KOPT-K1 (cell line): Measurements from ENCODE around the gene PRKD1.
"Not testable (repeated sequence)": the region's sequence is repeated elsewhere in the genome, so short reads cannot be mapped to it uniquely, and the experiment has no call there.

ENCODE experiments used
- H3K27ac ChIP-seq: fragments of 200-600 bp; sonication (generic); 2 replicates; pipeline ENCODE4 v1.5.1; 2016; ENCODE audit warnings: antibody characterized with exemption, mild to moderate bottlenecking, low read depth, low read length; ENCODE audit not compliant: poor library complexity, severe bottlenecking
- H3K36me3 ChIP-seq: fragments of 200-600 bp; sonication (generic); 2 replicates; pipeline ENCODE4 v1.5.1; 2017; ENCODE audit warnings: antibody characterized with exemption, mild to moderate bottlenecking, low read length, moderate library complexity; ENCODE audit not compliant: insufficient read depth
- H3K9me3 ChIP-seq: fragments of 200-600 bp; sonication (generic); 2 replicates; pipeline ENCODE4 v1.5.1; 2017; ENCODE audit warnings: antibody characterized with exemption, low read length, mild to moderate bottlenecking; ENCODE audit not compliant: insufficient read depth, poor library complexity, severe bottlenecking

Gene PRKD1

GRCh38 chr14:29865299-29865698 is 62.3 kb downstream of the PRKD1 start:
- no peak overlapping the region for H3K27ac ChIP-seq
- H3K9me3 ChIP-seq: no peaks in the 10 kb centered on the region
- no peaks in the 10 kb centered on the region for H3K36me3 ChIP-seq

GRCh38 chr14:29861996-29862395 is 65.7 kb downstream of the PRKD1 start:
- Histone ChIP-seq H3K36me3 (no peaks in the 10 kb centered on the region), H3K9me3 (no peaks in the 10 kb centered on the region), H3K27ac (no peak overlapping the region)

DNA sequence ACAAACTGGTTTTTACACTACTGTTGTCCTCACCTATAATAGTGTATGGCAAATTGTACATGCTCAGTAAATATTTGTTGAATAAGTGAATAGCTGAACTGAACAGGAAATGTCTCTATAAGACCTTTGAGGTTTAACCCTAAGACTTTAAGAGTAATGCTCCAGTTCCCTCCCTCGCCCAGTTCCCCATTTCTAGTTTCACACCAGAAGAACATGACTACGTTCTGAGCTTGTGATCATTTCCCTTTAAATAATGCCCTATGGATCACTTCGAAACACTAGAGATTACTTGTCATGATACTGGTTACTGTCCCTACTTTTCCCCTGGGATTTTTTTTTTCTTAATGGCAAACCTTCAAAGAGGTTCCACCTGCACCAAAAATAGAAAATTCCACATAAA is 69.3 kb downstream of the PRKD1 start:
- Histone ChIP-seq H3K27ac (no peak overlapping the region), H3K9me3 (no peaks in the 10 kb centered on the region), H3K36me3 (no peaks in the 10 kb centered on the region)

GRCh38 chr14:29857551-29857950 is 70.1 kb downstream of the PRKD1 start:
- H3K9me3 ChIP-seq: no peaks in the 10 kb centered on the region
- H3K36me3 ChIP-seq: no peaks in the 10 kb centered on the region
- no peak overlapping the region for H3K27ac ChIP-seq

GRCh38 chr14:29856516-29856915 is 71.1 kb downstream of the PRKD1 start:
- no peaks in the 10 kb centered on the region for H3K9me3 ChIP-seq
- no peak overlapping the region for H3K27ac ChIP-seq
- no peaks in the 10 kb centered on the region for H3K36me3 ChIP-seq

DNA sequence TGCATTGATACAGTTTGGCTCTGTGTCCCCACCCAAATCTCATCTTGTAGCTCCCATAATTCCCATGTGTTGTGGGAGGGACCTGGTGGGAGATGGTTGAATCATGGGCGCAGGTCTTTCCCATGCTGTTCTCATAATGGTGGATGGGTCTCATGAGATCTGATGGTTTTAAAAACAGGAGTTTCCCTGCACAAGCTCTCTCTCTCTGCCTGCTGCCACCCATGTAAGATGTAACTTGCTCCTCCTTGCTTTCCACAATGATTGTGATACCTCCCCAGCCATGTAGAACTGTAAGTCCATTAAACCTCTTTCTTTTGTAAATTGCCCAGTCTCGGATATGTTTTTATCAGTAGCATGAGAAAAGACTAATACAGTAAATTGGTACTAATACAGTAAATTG is 74.0 kb downstream of the PRKD1 start:
- not testable (repeated sequence) for H3K36me3 ChIP-seq, H3K27ac ChIP-seq, H3K9me3 ChIP-seq

GRCh38 chr14:29853272-29853671 is 74.4 kb downstream of the PRKD1 start:
- no peak overlapping the region for H3K27ac ChIP-seq
- H3K36me3 ChIP-seq: no peaks in the 10 kb centered on the region
- no peaks in the 10 kb centered on the region for H3K9me3 ChIP-seq

GRCh38 chr14:29851397-29851796 is 76.2 kb downstream of the PRKD1 start:
- Histone ChIP-seq H3K27ac (no peak overlapping the region), H3K9me3 (no peaks in the 10 kb centered on the region), H3K36me3 (no peaks in the 10 kb centered on the region)

- H3K36me3 ChIP-seq: no peaks in the 10 kb centered on the region
- H3K27ac ChIP-seq: no peak overlapping the region
- no peaks in the 10 kb centered on the region for H3K9me3 ChIP-seq
Observed at GRCh38 chr14:29847056-29847380, 80.6 kb downstream of the PRKD1 start.

GRCh38 chr14:29846339-29847055 is 81.2 kb downstream of the PRKD1 start:
- Histone ChIP-seq H3K9me3 (peaks cover under 1% of the 10 kb centered on the region), H3K27ac (no peak overlapping the region), H3K36me3 (no peaks in the 10 kb centered on the region)

DNA sequence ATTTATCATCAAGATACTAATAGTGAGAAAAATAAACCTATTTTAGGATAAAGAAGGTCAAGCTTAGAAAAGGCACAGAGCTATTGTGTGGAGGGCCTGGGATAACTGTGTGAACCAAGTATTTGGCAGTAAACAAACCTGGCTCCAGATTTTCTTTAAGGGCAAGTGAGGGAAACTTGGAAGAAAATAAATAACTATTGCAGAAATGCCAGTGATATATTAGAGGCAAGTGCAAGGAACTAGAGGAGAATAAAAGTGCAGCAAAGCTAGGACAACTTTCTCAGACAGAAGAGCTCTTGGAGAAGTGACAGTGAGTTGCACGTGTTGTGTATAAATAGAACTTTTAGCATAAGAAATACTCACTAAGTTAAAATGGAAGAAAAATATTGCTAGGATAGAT is 83.7 kb downstream of the PRKD1 start:
- Histone ChIP-seq H3K9me3 (peaks cover 25% of the 10 kb centered on the region), H3K27ac (no peak overlapping the region), H3K36me3 (no peaks in the 10 kb centered on the region)

DNA sequence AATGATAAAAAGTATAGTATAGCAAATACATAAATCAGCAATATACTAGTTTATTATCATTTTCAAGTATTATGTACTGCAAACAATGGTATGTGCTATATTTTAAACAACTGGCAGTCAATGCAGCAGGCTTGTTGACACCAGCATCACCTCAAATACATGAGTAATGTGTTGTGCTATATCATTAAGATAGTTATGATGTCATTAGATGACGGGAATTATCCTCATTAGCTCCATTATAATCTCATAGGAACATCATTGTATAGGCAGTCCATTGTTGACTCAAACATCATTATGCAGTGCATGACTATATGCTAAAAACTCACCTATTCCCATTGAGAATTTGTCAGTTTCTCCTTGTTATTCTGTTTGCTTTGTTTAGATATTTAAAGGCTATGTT is 85.4 kb downstream of the PRKD1 start:
- Histone ChIP-seq H3K36me3 (no peaks in the 10 kb centered on the region), H3K27ac (no peak overlapping the region), H3K9me3 (peaks cover 32% of the 10 kb centered on the region)

- H3K27ac ChIP-seq, H3K36me3 ChIP-seq: not testable (repeated sequence)
- H3K9me3 ChIP-seq: peaks cover 32% of the 10 kb centered on the region
Observed at GRCh38 chr14:29840369-29840892, 87.2 kb downstream of the PRKD1 start.

DNA sequence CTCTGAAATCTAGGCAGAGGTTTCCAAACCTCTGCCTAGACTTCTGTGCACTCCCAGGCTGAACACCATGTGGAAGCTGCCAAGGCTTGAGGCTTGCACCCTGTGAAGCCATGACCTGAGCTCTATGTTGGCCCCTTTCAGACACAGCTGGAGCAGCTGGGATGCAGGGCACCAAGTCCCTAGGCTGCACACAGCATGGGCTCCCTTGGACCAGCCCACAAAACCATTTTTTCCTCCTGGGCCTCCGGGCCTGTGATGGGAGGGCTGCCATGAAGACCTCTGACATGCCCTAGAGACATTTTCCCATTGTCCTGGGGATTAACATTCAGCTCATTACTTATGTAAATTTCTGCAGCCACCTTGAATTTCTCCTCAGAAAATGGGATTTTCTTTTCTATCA is 88.0 kb downstream of the PRKD1 start:
- H3K9me3 ChIP-seq: peaks cover 32% of the 10 kb centered on the region
- H3K27ac ChIP-seq, H3K36me3 ChIP-seq: not testable (repeated sequence)

- Histone ChIP-seq H3K27ac (no peak overlapping the region), H3K9me3 (peaks cover 32% of the 10 kb centered on the region), H3K36me3 (no peaks in the 10 kb centered on the region)
Observed at GRCh38 chr14:29838752-29839151, 88.9 kb downstream of the PRKD1 start.

- no peak overlapping the region for H3K27ac ChIP-seq
- H3K9me3 ChIP-seq: peaks cover 31% of the 10 kb centered on the region
- H3K36me3 ChIP-seq: no peaks in the 10 kb centered on the region
Observed at GRCh38 chr14:29836395-29836794, 91.3 kb downstream of the PRKD1 start.
